Testis (tissue), 3 donors: ENCODE results near the gene FIP1L1. TPM values are rescaled to one million over a fixed set of nuclear protein-coding genes. Genes with fewer than 3 reads are reported as not detected.
A peak's percentile ranks its signal among the peaks of the same experiment; 100 is the strongest.

Experiments
- DNase-seq: peaks from one replicate; pipeline ENCODE4 v3.0.0-alpha.2; 2019
- H3K27ac ChIP-seq, 2 donors: fragments of 200-600 bp; sonication (generic); one replicate each; pipeline ENCODE4 v1.5.1; 2019
- H3K27me3 ChIP-seq: fragments of 200-600 bp; sonication (generic); one replicate; pipeline ENCODE4 v1.5.1; 2019
- H3K36me3 ChIP-seq: fragments of 200-600 bp; sonication (generic); one replicate; pipeline ENCODE4 v1.5.1; 2017; ENCODE audit warnings: low read depth; ENCODE audit errors: missing control alignments
- H3K4me1 ChIP-seq: fragments of 200-600 bp; sonication (generic); one replicate; pipeline ENCODE4 v1.5.1; 2019
- H3K4me3 ChIP-seq, 2 donors: fragments of 200-600 bp; sonication (generic); one replicate each; pipeline ENCODE4 v1.5.1; 2017 to 2019
- H3K9me3 ChIP-seq: fragments of 200-600 bp; sonication (generic); one replicate; pipeline ENCODE4 v1.5.1; 2017
- POLR2A ChIP-seq: fragments of 450-650 bp; IDR thresholded peaks from one replicate; pipeline ENCODE4 v1.6.1; 2017; ENCODE audit warnings: antibody characterized with exemption, mild to moderate bottlenecking, moderate library complexity
- whole genome bisulfite sequencing, 2 donors: methylation state at CpG; one replicate each; pipeline ENCODE4 v1.1.5; 2018; 5-methylcytosine and 5-hydroxymethylcytosine counted together
- intact Hi-C: fragments of 100-400 bp; cut with DNase I; formaldehyde crosslinking; loops from one replicate; pipeline ENCODE4 v1.15.1; 2023; ENCODE audit warnings: low total_unique reads
- polyA plus RNA-seq: library from polyadenylated mRNA; stranded (reverse); fragments of 350-450 nt; fragmentation: Illumina TruSeq; extraction: RNeasy Lipid Tissue Mini Kit (QIAGEN cat#74804); gene quantifications from one replicate; pipeline ENCODE4 v1.2.3, GENCODE V29; 2014; ENCODE audit warnings: low read depth, low replicate concordance; ENCODE audit not compliant: insufficient read depth
- total RNA-seq, 2 donors: library from RNA; depleted of rRNA; stranded (reverse); fragments of >200 nt; gene quantifications; one replicate each; pipeline ENCODE4 v1.2.3, GENCODE V29; 2016
- TF ChIP-seq, protein P1 (sequence below), 3 experiments: fragments of 450-650 bp in 2 of 3; fragments of 200-600 bp in 1 of 3; sonication (generic) in 1 of 3; IDR thresholded peaks; one replicate each; pipeline ENCODE4 v1.5.1; 2016 to 2019; ENCODE audit warnings: antibody characterized with exemption in 3 of 3, mild to moderate bottlenecking in 2 of 3, moderate library complexity in 1 of 3

FIP1L1 gene
- total and polyA plus RNA-seq, 3 donors from 2014 or later: 87.9 to 110 (median 91.3) TPM

GRCh38 chr4:53494851-53495250, 117.4 kb downstream of the FIP1L1 start:
- Histone ChIP-seq H3K9me3 (no peaks in the 10 kb centered on the region), H3K27ac (no peak overlapping the region), H3K4me3 (no peak overlapping the region), H3K36me3 (no peaks in the 10 kb centered on the region), H3K27me3 (no peaks in the 10 kb centered on the region), H3K4me1 (peaks cover 33% of the 10 kb centered on the region)
- 93 to 98% methylated on average over 6 of the region's 6 CpGs for WGBS, 2 donors
- DNase-seq: no peak
- TF ChIP-seq, protein P1, sequence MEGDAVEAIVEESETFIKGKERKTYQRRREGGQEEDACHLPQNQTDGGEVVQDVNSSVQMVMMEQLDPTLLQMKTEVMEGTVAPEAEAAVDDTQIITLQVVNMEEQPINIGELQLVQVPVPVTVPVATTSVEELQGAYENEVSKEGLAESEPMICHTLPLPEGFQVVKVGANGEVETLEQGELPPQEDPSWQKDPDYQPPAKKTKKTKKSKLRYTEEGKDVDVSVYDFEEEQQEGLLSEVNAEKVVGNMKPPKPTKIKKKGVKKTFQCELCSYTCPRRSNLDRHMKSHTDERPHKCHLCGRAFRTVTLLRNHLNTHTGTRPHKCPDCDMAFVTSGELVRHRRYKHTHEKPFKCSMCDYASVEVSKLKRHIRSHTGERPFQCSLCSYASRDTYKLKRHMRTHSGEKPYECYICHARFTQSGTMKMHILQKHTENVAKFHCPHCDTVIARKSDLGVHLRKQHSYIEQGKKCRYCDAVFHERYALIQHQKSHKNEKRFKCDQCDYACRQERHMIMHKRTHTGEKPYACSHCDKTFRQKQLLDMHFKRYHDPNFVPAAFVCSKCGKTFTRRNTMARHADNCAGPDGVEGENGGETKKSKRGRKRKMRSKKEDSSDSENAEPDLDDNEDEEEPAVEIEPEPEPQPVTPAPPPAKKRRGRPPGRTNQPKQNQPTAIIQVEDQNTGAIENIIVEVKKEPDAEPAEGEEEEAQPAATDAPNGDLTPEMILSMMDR (IDR thresholded peaks at IDR 0.05): no peak
- TF ChIP-seq POLR2A: no peak
- intact Hi-C loops: no loop called here

- intact Hi-C loops: no loop called here
- H3K4me1 ChIP-seq: peaks cover 36% of the 10 kb centered on the region
- H3K4me3 ChIP-seq: no peak overlapping the region
- DNase-seq: peak; percentile 82
- 38 to 51% methylated on average over 7 of the region's 7 CpGs for WGBS, 2 donors
- no peaks in the 10 kb centered on the region for H3K36me3 ChIP-seq
- no peaks in the 10 kb centered on the region for H3K27me3 ChIP-seq
- no peaks in the 10 kb centered on the region for H3K9me3 ChIP-seq
- TF ChIP-seq, protein P1 (IDR thresholded peaks at IDR 0.05): no peak
- TF ChIP-seq POLR2A: no peak
- peak overlapping the region; percentile 9 to 53 for H3K27ac ChIP-seq
Observed at GRCh38 chr4:53497487-53498244, 120.2 kb downstream of the FIP1L1 start.

GRCh38 chr4:53498706-53499105, 121.3 kb downstream of the FIP1L1 start:
- H3K9me3 ChIP-seq: no peaks in the 10 kb centered on the region
- peak overlapping the region; percentile 9 to 53 for H3K27ac ChIP-seq
- H3K4me1 ChIP-seq: peaks cover 36% of the 10 kb centered on the region
- no peaks in the 10 kb centered on the region for H3K36me3 ChIP-seq
- intact Hi-C loops: no loop called here
- no peak for DNase-seq
- TF ChIP-seq, protein P1 (IDR thresholded peaks at IDR 0.05): no peak
- no peak for TF ChIP-seq POLR2A
- 67 to 78% methylated on average over 2 of the region's 2 CpGs for WGBS, 2 donors
- H3K27me3 ChIP-seq: no peaks in the 10 kb centered on the region
- H3K4me3 ChIP-seq: no peak overlapping the region

DNA sequence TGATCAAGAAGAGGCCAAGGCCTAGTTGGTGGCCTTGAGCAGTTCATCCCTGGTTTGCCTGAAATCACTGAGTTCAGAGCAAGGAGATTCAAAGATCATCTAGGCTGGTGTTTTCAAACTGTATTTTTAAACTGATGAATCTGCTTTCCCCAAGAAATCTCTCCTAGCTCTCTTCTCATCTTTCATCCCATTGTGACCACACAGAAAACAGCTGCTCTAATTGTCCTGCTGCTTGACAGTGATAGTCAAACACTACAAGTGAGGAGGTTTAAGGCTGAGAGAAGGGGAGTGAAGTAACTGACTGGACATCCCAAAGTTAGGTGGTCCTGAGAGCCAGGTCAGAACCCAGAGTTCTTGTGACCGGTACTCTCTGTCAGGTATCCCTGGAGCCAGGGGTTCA, 122.3 kb downstream of the FIP1L1 start:
- H3K27ac ChIP-seq: peak overlapping the region in 1 of 2 donors; percentile 45
- intact Hi-C loops: no loop called here
- WGBS, 2 donors: 80 to 94% methylated on average over 1 of the region's 1 CpG
- no peak for TF ChIP-seq POLR2A
- TF ChIP-seq, protein P1 (IDR thresholded peaks at IDR 0.05): no peak
- no peak for DNase-seq
- no peaks in the 10 kb centered on the region for H3K9me3 ChIP-seq
- H3K4me3 ChIP-seq: no peak overlapping the region
- no peaks in the 10 kb centered on the region for H3K27me3 ChIP-seq
- peaks cover 36% of the 10 kb centered on the region for H3K4me1 ChIP-seq
- H3K36me3 ChIP-seq: no peaks in the 10 kb centered on the region

DNA sequence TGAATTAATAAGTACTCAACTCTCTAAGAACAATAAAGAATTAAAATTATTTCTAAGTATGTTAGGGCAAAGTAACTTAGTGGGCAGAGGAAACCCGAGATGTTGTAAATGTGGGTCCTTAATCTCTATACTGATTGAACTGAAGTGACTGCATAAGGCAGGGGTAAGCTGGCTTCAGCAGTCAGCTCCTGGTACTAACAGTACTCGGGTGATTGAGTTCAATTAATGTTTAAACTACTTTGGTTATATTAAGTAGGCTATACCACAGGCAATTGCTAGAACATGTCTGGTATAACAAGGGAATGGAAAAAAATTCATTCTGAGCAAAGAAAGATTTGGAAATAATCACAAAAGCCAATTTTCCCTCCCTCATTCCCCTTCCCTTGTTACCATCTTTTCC, 123.1 kb downstream of the FIP1L1 start:
- Histone ChIP-seq H3K36me3 (no peaks in the 10 kb centered on the region), H3K4me3 (no peak overlapping the region), H3K27ac (no peak overlapping the region), H3K4me1 (peaks cover 36% of the 10 kb centered on the region), H3K27me3 (no peaks in the 10 kb centered on the region), H3K9me3 (no peaks in the 10 kb centered on the region)
- no peak for TF ChIP-seq POLR2A
- no peak for DNase-seq
- WGBS, 2 donors: 90% methylated on average over 2 of the region's 2 CpGs
- intact Hi-C loops: no loop called here
